Naive thymus-derived CD8-positive, alpha-beta T cell (primary cell): Measurements from ENCODE around the gene CYTH1. TPM values are rescaled to one million over a fixed set of nuclear protein-coding genes. Genes with fewer than 3 reads are reported as not detected.
A peak's percentile ranks its signal among the peaks of the same experiment; 100 is the strongest.
"Not testable (repeated sequence)": the region's sequence is repeated elsewhere in the genome, so short reads cannot be mapped to it uniquely, and the experiment has no call there.

Experiments used
- ATAC-seq, 2 donors: fragments of 150-1000 bp; cut with Tn5 transposase in 1 of 2; sonication (Bioruptor Pico), chemical (Tn5 transposase) in 1 of 2; 1 replicate in 1 of 2; 2 replicates in 1 of 2; pipeline ENCODE4 v1.10.0; 2021; ENCODE audit warnings: mild to moderate bottlenecking in 2 of 2, moderate library complexity in 2 of 2
- POLR2A ChIA-PET: fragments of 350-600 bp; sonication (Branson Sonifier 250); formaldehyde crosslinking; loops from one replicate; lab custom pipeline; 2021; ENCODE audit warnings: antibody characterized with exemption; lab: Charles Lee
- DNase-seq, 10 donors: peaks; one replicate each; pipeline versions ENCODE4 v3.0.0 to v3.0.0-alpha.2; 2020 to 2022
- H3K27ac Mint-ChIP-seq, 10 donors: one replicate each; pipeline ENCODE4 v1.8.0; 2020 to 2022; ENCODE audit warnings: mild to moderate bottlenecking in 10 of 10, mixed read lengths in 10 of 10, moderate library complexity in 4 of 10, inconsistent platforms in 1 of 10
- H3K27me3 Mint-ChIP-seq, 5 donors: one replicate each; pipeline ENCODE4 v1.8.0; 2021 to 2022; ENCODE audit warnings: mixed read lengths in 5 of 5
- H3K36me3 Mint-ChIP-seq, 3 donors: one replicate each; pipeline ENCODE4 v1.8.0; 2020 to 2022; ENCODE audit warnings: mixed read lengths in 3 of 3, mild to moderate bottlenecking in 2 of 3, inconsistent platforms in 1 of 3
- H3K4me1 Mint-ChIP-seq, 4 donors: one replicate each; pipeline ENCODE4 v1.8.0; 2021 to 2022; ENCODE audit warnings: mixed read lengths in 4 of 4
- H3K4me3 Mint-ChIP-seq, 10 donors: one replicate each; pipeline ENCODE4 v1.8.0; 2020 to 2022; ENCODE audit warnings: mild to moderate bottlenecking in 10 of 10, mixed read lengths in 10 of 10, moderate library complexity in 6 of 10, inconsistent platforms in 1 of 10
- H3K9me3 Mint-ChIP-seq, 9 donors: one replicate each; pipeline ENCODE4 v1.8.0; 2020 to 2022; ENCODE audit warnings: mixed read lengths in 9 of 9, mild to moderate bottlenecking in 3 of 9, inconsistent platforms in 1 of 9, moderate library complexity in 1 of 9
- polyA plus RNA-seq, 3 donors: library from polyadenylated mRNA; unstranded; fragments of 300-500 nt; fragmentation: Illumina TruSeq; gene quantifications; one replicate each; pipeline ENCODE4 v1.2.3, GENCODE V29; 2021
- total RNA-seq, 8 experiments: library from RNA in 2 of 8; stranded (reverse) in 2 of 8; gene quantifications; one replicate each; pipeline ENCODE4 v1.2.3 and lab custom pipeline; 2021 to 2026

CYTH1 gene
- total and polyA plus RNA-seq, 5 experiments from 2014 or later = 220 to 423 (median 320) TPM

DNA sequence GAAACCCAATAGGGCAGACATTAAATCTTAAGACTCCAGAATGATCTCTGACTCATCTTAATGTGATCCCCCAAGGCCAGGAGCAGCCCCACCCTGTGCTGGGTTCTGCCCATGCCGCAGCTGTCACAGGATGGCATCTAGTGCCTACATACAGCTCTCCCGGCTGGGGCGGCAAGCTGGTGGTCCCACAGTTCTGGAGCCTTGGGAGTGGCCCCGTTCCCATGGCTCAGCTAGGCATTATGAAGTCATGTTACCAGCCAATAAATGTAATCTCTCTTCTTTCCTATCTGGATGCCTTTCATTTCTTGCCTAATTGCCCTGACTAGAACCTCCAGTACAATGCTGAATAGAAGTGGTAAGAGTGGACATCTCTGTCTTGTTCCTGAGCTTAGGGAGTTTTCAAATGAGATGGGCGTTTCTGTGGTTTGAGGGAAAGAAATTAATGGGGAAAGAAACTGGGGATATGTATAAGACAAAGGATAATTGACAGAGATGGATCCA lies 109.2 kb downstream of the CYTH1 start:
- Mint-ChIP-seq H3K4me1 (peaks cover 0 to 32% (median 16%) of the 10 kb centered on the region in 4 donors), H3K4me3 (peak overlapping the region in 2 of 10 donors; percentile 12 to 21), H3K27me3 (no peaks in the 10 kb centered on the region), H3K27ac (peak overlapping the region in 4 of 10 donors; percentile 15 to 70 (median 48)), H3K36me3 (peaks cover 0 to 62% (median 14%) of the 10 kb centered on the region in 3 donors), H3K9me3 (no peaks in the 10 kb centered on the region)
- DNase-seq = no peak
- peak in 1 of 2 donors; percentile 19 for ATAC-seq
- POLR2A ChIA-PET = no interaction called here

DNA sequence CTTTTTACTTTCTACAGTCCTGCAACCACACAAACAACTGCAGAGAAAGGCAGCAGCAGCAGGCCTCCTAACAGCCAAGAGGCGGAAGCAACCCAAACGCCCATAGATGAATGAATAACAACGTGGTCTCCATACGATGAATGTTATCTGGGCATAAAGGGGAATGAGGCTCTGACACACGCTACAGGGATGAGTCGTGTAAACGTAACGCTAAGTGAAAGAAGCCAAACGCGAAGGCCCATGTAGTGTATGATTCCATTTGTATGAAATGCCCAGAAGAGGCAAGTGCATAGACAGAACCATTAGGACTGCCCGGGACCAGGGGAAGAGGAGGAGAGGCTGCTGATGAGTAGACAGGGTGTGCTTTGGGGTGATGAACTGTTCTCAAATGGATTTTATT lies 110.1 kb downstream of the CYTH1 start:
- POLR2A ChIA-PET = no interaction called here
- Mint-ChIP-seq H3K27ac (peak overlapping the region in 7 of 10 donors; percentile 15 to 84 (median 46)), H3K27me3 (no peaks in the 10 kb centered on the region), H3K4me1 (peaks cover 6 to 32% (median 19%) of the 10 kb centered on the region in 4 donors), H3K9me3 (no peaks in the 10 kb centered on the region), H3K4me3 (peak overlapping the region in 1 of 10 donors; percentile 13), H3K36me3 (peaks cover 0 to 57% (median 13%) of the 10 kb centered on the region in 3 donors)
- DNase-seq (no peak), ATAC-seq (no peak)

GRCh38 chr17:78671726-78672001 lies 110.4 kb downstream of the CYTH1 start:
- Mint-ChIP-seq H3K4me1 (peaks cover 10 to 36% (median 21%) of the 10 kb centered on the region in 4 donors), H3K4me3 (peak overlapping the region in 1 of 10 donors; percentile 14), H3K27ac (peak overlapping the region in 2 of 10 donors; percentile 84 to 92), H3K36me3 (peaks cover 0 to 56% (median 13%) of the 10 kb centered on the region in 3 donors)
- H3K27me3 Mint-ChIP-seq, H3K9me3 Mint-ChIP-seq, DNase-seq, ATAC-seq, POLR2A ChIA-PET: not testable (repeated sequence)

- Mint-ChIP-seq H3K36me3 (peaks cover 0 to 57% (median 13%) of the 10 kb centered on the region in 3 donors), H3K27me3 (no peaks in the 10 kb centered on the region), H3K9me3 (no peaks in the 10 kb centered on the region), H3K4me3 (peak overlapping the region in 4 of 10 donors; percentile 12 to 78 (median 42)), H3K27ac (peak overlapping the region in 9 of 10 donors; percentile 9 to 92 (median 56)), H3K4me1 (peaks cover 15 to 42% (median 27%) of the 10 kb centered on the region in 4 donors)
- DNase-seq = no peak
- POLR2A ChIA-PET = no interaction called here
- no peak for ATAC-seq
These were observed 111.0 kb downstream of the CYTH1 start for GRCh38 chr17:78670850-78671725.

- peaks cover 26 to 52% (median 34%) of the 10 kb centered on the region in 4 donors for H3K4me1 Mint-ChIP-seq
- POLR2A ChIA-PET = no interaction called here
- H3K36me3 Mint-ChIP-seq = peaks cover 0 to 49% (median 8%) of the 10 kb centered on the region in 3 donors
- H3K27me3 Mint-ChIP-seq = no peaks in the 10 kb centered on the region
- ATAC-seq (no peak), DNase-seq (no peak)
- no peaks in the 10 kb centered on the region for H3K9me3 Mint-ChIP-seq
- peak overlapping the region in 2 of 10 donors; percentile 55 to 59 for H3K4me3 Mint-ChIP-seq
- peak overlapping the region in 9 of 10 donors; percentile 31 to 92 (median 50) for H3K27ac Mint-ChIP-seq
These were observed 112.0 kb downstream of the CYTH1 start for GRCh38 chr17:78669975-78670518.

GRCh38 chr17:78669256-78669974 lies 112.7 kb downstream of the CYTH1 start:
- peak overlapping the region in 3 of 10 donors; percentile 55 to 69 (median 59) for H3K4me3 Mint-ChIP-seq
- DNase-seq = no peak
- H3K27me3 Mint-ChIP-seq = no peaks in the 10 kb centered on the region
- POLR2A ChIA-PET = interaction anchor here (1.0 kb wide), 1 partner anchor 66 kb away, joined by 4 read pairs; no protein-coding TSS in a partner anchor
- H3K9me3 Mint-ChIP-seq = no peaks in the 10 kb centered on the region
- H3K27ac Mint-ChIP-seq = peak overlapping the region in 9 of 10 donors; percentile 15 to 92 (median 60)
- ATAC-seq = no peak
- peaks cover 31 to 58% (median 38%) of the 10 kb centered on the region in 4 donors for H3K4me1 Mint-ChIP-seq
- H3K36me3 Mint-ChIP-seq = peaks cover 0 to 44% (median 8%) of the 10 kb centered on the region in 3 donors

DNA sequence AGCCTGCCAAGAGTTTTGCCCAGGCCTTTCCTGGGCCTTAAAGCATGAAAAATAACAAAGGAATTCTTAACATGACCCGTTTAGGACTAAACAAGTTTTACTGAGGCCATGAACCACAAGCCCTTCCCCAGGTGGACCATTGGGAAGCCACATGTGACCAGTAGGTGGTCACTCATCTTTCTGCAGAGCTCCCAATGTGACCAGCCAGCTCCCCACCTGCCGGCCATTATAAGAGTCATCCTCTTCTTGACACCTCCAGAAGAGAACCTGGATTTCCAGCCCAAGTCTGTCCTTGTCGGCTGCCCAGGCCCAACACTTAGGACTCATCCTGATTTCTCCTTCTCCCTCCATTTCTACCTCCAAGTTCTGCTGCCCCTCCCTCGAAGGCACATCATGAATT lies 113.2 kb downstream of the CYTH1 start:
- Mint-ChIP-seq H3K9me3 (no peaks in the 10 kb centered on the region), H3K36me3 (peaks cover 0 to 40% (median 5%) of the 10 kb centered on the region in 3 donors), H3K4me3 (peak overlapping the region in 4 of 10 donors; percentile 7 to 69 (median 48)), H3K27ac (peak overlapping the region in 9 of 10 donors; percentile 29 to 92 (median 60)), H3K27me3 (no peaks in the 10 kb centered on the region), H3K4me1 (peaks cover 31 to 59% (median 39%) of the 10 kb centered on the region in 4 donors)
- ATAC-seq (no peak), DNase-seq (no peak)
- POLR2A ChIA-PET = interaction anchor here (1.0 kb wide), 1 partner anchor 67 kb away, joined by 4 read pairs; no protein-coding TSS in a partner anchor

- H3K4me1 Mint-ChIP-seq = peaks cover 31 to 55% (median 39%) of the 10 kb centered on the region in 4 donors
- ATAC-seq (no peak), DNase-seq (no peak)
- H3K27me3 Mint-ChIP-seq = no peaks in the 10 kb centered on the region
- POLR2A ChIA-PET = interaction anchor here (1.0 to 1.1 kb wide), 2 partner anchors 11 to 68 kb away, joined by 4 read pairs; no protein-coding TSS in a partner anchor
- peak overlapping the region in 9 of 10 donors; percentile 37 to 92 (median 48) for H3K27ac Mint-ChIP-seq
- no peaks in the 10 kb centered on the region for H3K9me3 Mint-ChIP-seq
- H3K4me3 Mint-ChIP-seq = peak overlapping the region in 3 of 10 donors; percentile 26 to 59 (median 41)
- H3K36me3 Mint-ChIP-seq = peaks cover 0 to 31% (median 2%) of the 10 kb centered on the region in 3 donors
These were observed 114.1 kb downstream of the CYTH1 start for GRCh38 chr17:78667741-78668640.

DNA sequence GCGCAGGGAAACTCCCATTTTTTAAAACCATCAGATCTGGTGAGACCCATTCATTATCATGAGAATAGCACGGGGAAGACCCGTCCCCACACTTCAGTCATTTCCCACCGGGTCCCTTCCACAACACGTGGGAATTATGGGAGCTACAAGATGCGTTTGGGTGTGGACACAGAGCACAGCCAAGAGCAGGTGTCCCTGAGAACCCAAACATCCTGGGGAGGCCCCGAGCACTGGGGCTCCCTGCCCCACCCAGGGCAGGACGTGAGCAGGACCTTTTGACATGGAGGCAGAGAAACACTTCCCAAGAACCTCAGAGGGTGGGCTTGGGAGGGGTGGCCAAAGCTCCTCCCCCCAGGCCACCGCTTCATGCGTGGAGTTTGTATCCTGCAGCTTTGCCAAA lies 115.0 kb downstream of the CYTH1 start:
- POLR2A ChIA-PET = interaction anchor here (1.1 kb wide), 1 partner anchor 12 kb away, joined by 4 read pairs; no protein-coding TSS in a partner anchor
- Mint-ChIP-seq H3K4me1 (peaks cover 31 to 52% (median 37%) of the 10 kb centered on the region in 4 donors), H3K27ac (peak overlapping the region in 9 of 10 donors; percentile 41 to 93 (median 86)), H3K9me3 (no peaks in the 10 kb centered on the region), H3K27me3 (no peaks in the 10 kb centered on the region), H3K4me3 (peak overlapping the region in 4 of 10 donors; percentile 46 to 78 (median 73)), H3K36me3 (peaks cover 0 to 22% (median 2%) of the 10 kb centered on the region in 3 donors)
- ATAC-seq = no peak
- no peak for DNase-seq

GRCh38 chr17:78665952-78666920 lies 115.8 kb downstream of the CYTH1 start:
- ATAC-seq (peak; percentile 65 to 90), DNase-seq (peak in 9 of 10 donors; percentile 21 to 75 (median 54))
- Mint-ChIP-seq H3K36me3 (peaks cover 0 to 19% (median 2%) of the 10 kb centered on the region in 3 donors), H3K9me3 (no peaks in the 10 kb centered on the region), H3K27ac (peak overlapping the region; percentile 64 to 93 (median 87)), H3K27me3 (no peaks in the 10 kb centered on the region), H3K4me1 (peaks cover 31 to 51% (median 37%) of the 10 kb centered on the region in 4 donors), H3K4me3 (peak overlapping the region; percentile 45 to 84 (median 73))
- POLR2A ChIA-PET = interaction anchor here (0.7 to 1.5 kb wide), 4 partner anchors 10 to 536 kb away, joined by 3 to 11 read pairs (median 4); no protein-coding TSS in a partner anchor
